Ectodermal cell (in vitro differentiated cells): ENCODE data around the gene CCDC180.

Experiments
- H3K27ac ChIP-seq: 2 replicates; pipeline ENCODE4 v1.7.0; 2013; ENCODE audit warnings: mild to moderate bottlenecking, low read depth, low read length; ENCODE audit not compliant: insufficient read depth, poor library complexity, severe bottlenecking
- H3K27me3 ChIP-seq: 2 replicates; pipeline ENCODE4 v1.7.0; 2013; ENCODE audit warnings: mild to moderate bottlenecking, low read length; ENCODE audit not compliant: insufficient read depth, control insufficient read depth, poor library complexity, severe bottlenecking
- H3K36me3 ChIP-seq: one replicate; pipeline ENCODE4 v1.7.0; 2013; ENCODE audit warnings: low read length; ENCODE audit not compliant: control insufficient read depth, insufficient read depth
- H3K4me1 ChIP-seq: one replicate; pipeline ENCODE4 v1.7.0; 2013; ENCODE audit warnings: low read length; ENCODE audit not compliant: control insufficient read depth, insufficient read depth
- H3K4me3 ChIP-seq: 2 replicates; pipeline ENCODE4 v1.7.0; 2013; ENCODE audit warnings: low read depth, low read length, control low read depth; ENCODE audit not compliant: insufficient read depth
- H3K9me3 ChIP-seq: 2 replicates; pipeline ENCODE4 v1.7.0; 2013; ENCODE audit warnings: mild to moderate bottlenecking, low read length, moderate library complexity; ENCODE audit not compliant: control insufficient read depth
- WGBS, 2 experiments: methylation state at CpG; one replicate each; pipeline ENCODE4 v1.1.7; 2013; ENCODE audit warnings: missing lambda C conversion rate in 2 of 2; 5-methylcytosine and 5-hydroxymethylcytosine counted together

Gene CCDC180

GRCh38 chr9:97310023-97310422 is 2.6 kb downstream of the CCDC180 start:
- Histone ChIP-seq H3K9me3 (no peaks in the 10 kb centered on the region), H3K4me1 (peaks cover 5% of the 10 kb centered on the region), H3K36me3 (peaks cover 14% of the 10 kb centered on the region), H3K27ac (no peak overlapping the region), H3K4me3 (no peak overlapping the region), H3K27me3 (peaks cover 9% of the 10 kb centered on the region)
- WGBS, 2 experiments: 91 to 96% methylated on average over 2 of the region's 2 CpGs

GRCh38 chr9:97310896-97311295 is 3.4 kb downstream of the CCDC180 start:
- Histone ChIP-seq H3K27me3 (peaks cover 9% of the 10 kb centered on the region), H3K4me1 (peaks cover 5% of the 10 kb centered on the region), H3K36me3 (peaks cover 14% of the 10 kb centered on the region), H3K4me3 (no peak overlapping the region), H3K9me3 (no peaks in the 10 kb centered on the region), H3K27ac (no peak overlapping the region)
- 96 to 98% methylated on average over 2 of the region's 2 CpGs for WGBS, 2 experiments

- Histone ChIP-seq H3K9me3 (no peaks in the 10 kb centered on the region), H3K36me3 (peaks cover 17% of the 10 kb centered on the region), H3K27ac (no peak overlapping the region), H3K27me3 (peaks cover 9% of the 10 kb centered on the region), H3K4me1 (peaks cover under 1% of the 10 kb centered on the region), H3K4me3 (no peak overlapping the region)
- WGBS, 2 experiments: 86 to 87% methylated on average over 12 of the region's 12 CpGs
These were observed 4.5 kb downstream of the CCDC180 start for GRCh38 chr9:97311798-97312500.

- Histone ChIP-seq H3K4me3 (no peak overlapping the region), H3K36me3 (peaks cover 21% of the 10 kb centered on the region), H3K27me3 (peaks cover 5% of the 10 kb centered on the region), H3K9me3 (no peaks in the 10 kb centered on the region), H3K27ac (no peak overlapping the region), H3K4me1 (no peaks in the 10 kb centered on the region)
- 90% methylated on average over 4 to 5 of the region's 5 CpGs for WGBS, 2 experiments
These were observed 5.1 kb downstream of the CCDC180 start for GRCh38 chr9:97312556-97312955.

- 96 to 98% methylated on average over 4 of the region's 4 CpGs for WGBS, 2 experiments
- Histone ChIP-seq H3K27ac (no peak overlapping the region), H3K4me1 (no peaks in the 10 kb centered on the region), H3K36me3 (peaks cover 21% of the 10 kb centered on the region), H3K9me3 (no peaks in the 10 kb centered on the region), H3K4me3 (no peak overlapping the region), H3K27me3 (no peaks in the 10 kb centered on the region)
These were observed 5.8 kb downstream of the CCDC180 start for GRCh38 chr9:97313243-97313642.

- 92 to 93% methylated on average over 5 of the region's 5 CpGs for WGBS, 2 experiments
- Histone ChIP-seq H3K4me3 (no peak overlapping the region), H3K9me3 (no peaks in the 10 kb centered on the region), H3K27me3 (no peaks in the 10 kb centered on the region), H3K4me1 (no peaks in the 10 kb centered on the region), H3K27ac (no peak overlapping the region), H3K36me3 (peaks cover 21% of the 10 kb centered on the region)
These were observed 6.3 kb downstream of the CCDC180 start for GRCh38 chr9:97313746-97314145.

GRCh38 chr9:97314503-97314902 is 7.0 kb downstream of the CCDC180 start:
- no peak overlapping the region for H3K27ac ChIP-seq
- no peaks in the 10 kb centered on the region for H3K9me3 ChIP-seq
- 96% methylated on average over 12 of the region's 12 CpGs for WGBS, 2 experiments
- H3K4me3 ChIP-seq: no peak overlapping the region
- H3K27me3 ChIP-seq: no peaks in the 10 kb centered on the region
- H3K36me3 ChIP-seq: peaks cover 21% of the 10 kb centered on the region
- no peaks in the 10 kb centered on the region for H3K4me1 ChIP-seq

GRCh38 chr9:97315550-97315949 is 8.1 kb downstream of the CCDC180 start:
- Histone ChIP-seq H3K4me1 (no peaks in the 10 kb centered on the region), H3K9me3 (no peaks in the 10 kb centered on the region), H3K27ac (no peak overlapping the region), H3K4me3 (no peak overlapping the region), H3K36me3 (peaks cover 21% of the 10 kb centered on the region), H3K27me3 (no peaks in the 10 kb centered on the region)
- WGBS, 2 experiments: 95 to 97% methylated on average over 4 of the region's 4 CpGs

- Histone ChIP-seq H3K4me1 (no peaks in the 10 kb centered on the region), H3K27ac (no peak overlapping the region)
- 88 to 92% methylated on average over 7 of the region's 7 CpGs for WGBS, 2 experiments
These were observed 9.4 kb downstream of the CCDC180 start for GRCh38 chr9:97316904-97317303.

GRCh38 chr9:97318433-97318832 is 11.0 kb downstream of the CCDC180 start:
- Histone ChIP-seq H3K4me1 (no peaks in the 10 kb centered on the region), H3K4me3 (no peak overlapping the region), H3K27me3 (no peaks in the 10 kb centered on the region), H3K27ac (no peak overlapping the region), H3K36me3 (peaks cover 21% of the 10 kb centered on the region), H3K9me3 (no peaks in the 10 kb centered on the region)
- 93 to 96% methylated on average over 6 of the region's 6 CpGs for WGBS, 2 experiments

More at GRCh38 chr9:97316904-97317303, 9.4 kb downstream of the CCDC180 start:
- Histone ChIP-seq H3K27me3 (no peaks in the 10 kb centered on the region), H3K9me3 (no peaks in the 10 kb centered on the region), H3K36me3 (peaks cover 21% of the 10 kb centered on the region), H3K4me3 (no peak overlapping the region)
